Activated CD4-positive, alpha-beta memory T cell treated with anti-CD3 and anti-CD28 coated beads for 36 hours (primary cell): ENCODE data around the gene ALPP. TPM values are rescaled to one million over a fixed set of nuclear protein-coding genes. Genes with fewer than 3 reads are reported as not detected.
"Not testable (repeated sequence)": the region's sequence is repeated elsewhere in the genome, so short reads cannot be mapped to it uniquely, and the experiment has no call there.

Experiments
- CTCF ChIA-PET: fragments of 350-600 bp; sonication (Branson Sonifier 250); formaldehyde crosslinking; loops from one replicate; lab custom pipeline; 2021; ENCODE audit warnings: antibody characterized with exemption, inconsistent platforms; lab: Charles Lee
- POLR2A ChIA-PET: fragments of 350-600 bp; sonication (Branson Sonifier 250); formaldehyde crosslinking; loops from one replicate; lab custom pipeline; 2021; ENCODE audit warnings: antibody characterized with exemption; lab: Charles Lee
- DNase-seq: peaks from one replicate; pipeline ENCODE4 v3.0.0-alpha.2; 2020
- H3K27ac Mint-ChIP-seq: one replicate; pipeline ENCODE4 v1.8.0; 2021; ENCODE audit warnings: mixed read lengths
- H3K27me3 Mint-ChIP-seq: one replicate; pipeline ENCODE4 v1.8.0; 2021; ENCODE audit warnings: mixed read lengths
- H3K36me3 Mint-ChIP-seq: one replicate; pipeline ENCODE4 v1.8.0; 2021; ENCODE audit warnings: mixed read lengths
- H3K4me1 Mint-ChIP-seq: one replicate; pipeline ENCODE4 v1.8.0; 2021; ENCODE audit warnings: low read depth, mixed read lengths
- H3K4me3 Mint-ChIP-seq: one replicate; pipeline ENCODE4 v1.8.0; 2021; ENCODE audit warnings: mild to moderate bottlenecking, mixed read lengths
- H3K9me3 Mint-ChIP-seq: one replicate; pipeline ENCODE4 v1.8.0; 2021; ENCODE audit warnings: mixed read lengths
- intact Hi-C: fragments of 100-400 bp; cut with micrococcal nuclease; formaldehyde crosslinking; loops from one replicate; pipeline ENCODE4 v1.15.1; 2023
- total RNA-seq, 2 experiments: library from RNA; stranded (reverse); gene quantifications; one replicate each; pipeline ENCODE4 v1.2.3, GENCODE V29; 2021

Gene ALPP
- total RNA-seq, 2 experiments from 2014 or later, result not detected

DNA sequence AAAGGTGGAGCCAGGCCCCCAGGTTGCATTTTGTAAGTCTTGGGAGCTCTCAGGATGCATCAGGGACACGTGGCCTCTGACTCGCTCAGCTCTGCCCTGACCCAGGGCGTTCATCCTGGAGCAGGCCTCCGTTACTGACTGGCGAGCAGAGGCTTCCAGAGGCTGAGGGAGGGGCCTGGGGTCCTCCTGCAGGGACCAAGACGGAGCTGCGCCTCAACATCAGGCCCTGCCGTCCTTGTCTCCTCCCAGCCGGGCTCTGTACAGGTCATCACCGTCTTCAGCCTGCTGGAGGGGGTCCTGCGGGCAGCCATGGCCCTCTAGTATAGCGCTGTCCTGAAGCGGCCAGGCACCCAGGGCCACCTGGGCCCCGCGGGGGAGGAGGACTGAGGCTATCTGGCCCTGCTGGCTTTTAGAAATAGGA is 10.2 kb upstream of the ALPP start:
- no peaks in the 10 kb centered on the region for H3K27me3 Mint-ChIP-seq
- H3K4me3 Mint-ChIP-seq, result no peak overlapping the region
- CTCF ChIA-PET, result no interaction called here
- no peaks in the 10 kb centered on the region for H3K36me3 Mint-ChIP-seq
- no peaks in the 10 kb centered on the region for H3K9me3 Mint-ChIP-seq
- H3K27ac Mint-ChIP-seq, result no peak overlapping the region
- intact Hi-C loops, result no loop called here
- POLR2A ChIA-PET, result no interaction called here
- H3K4me1 Mint-ChIP-seq, result peaks cover 8% of the 10 kb centered on the region
- DNase-seq, result no peak

- Mint-ChIP-seq H3K36me3 (no peaks in the 10 kb centered on the region), H3K4me1 (no peaks in the 10 kb centered on the region), H3K4me3 (no peak overlapping the region), H3K27ac (no peak overlapping the region), H3K27me3 (no peaks in the 10 kb centered on the region), H3K9me3 (no peaks in the 10 kb centered on the region)
- CTCF ChIA-PET, result no interaction called here
- POLR2A ChIA-PET, result no interaction called here
- no peak for DNase-seq
- intact Hi-C loops, result no loop called here
These were observed 9.2 kb upstream of the ALPP start for GRCh38 chr2:232369126-232369951.

DNA sequence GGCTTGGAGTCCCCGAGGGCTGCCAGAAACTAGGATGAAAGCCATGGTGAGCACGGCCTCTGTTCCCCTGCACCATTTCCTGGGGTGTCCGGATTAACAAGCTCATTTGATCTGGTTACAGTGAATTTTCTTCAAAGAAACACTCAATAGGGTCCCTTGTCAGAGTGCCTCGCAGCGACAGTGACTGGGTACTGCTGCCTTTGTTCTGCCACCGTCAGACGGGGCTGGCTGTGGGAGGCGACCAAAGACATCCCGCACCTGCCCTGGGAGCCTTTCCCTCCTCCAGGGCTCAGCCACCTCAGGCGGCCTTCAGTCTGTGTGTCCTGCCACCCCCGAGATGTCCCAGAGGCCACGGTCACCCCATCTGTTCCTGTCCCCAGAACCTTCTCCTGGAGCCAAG is 8.5 kb upstream of the ALPP start:
- H3K27ac Mint-ChIP-seq, H3K4me3 Mint-ChIP-seq, H3K27me3 Mint-ChIP-seq, POLR2A ChIA-PET, H3K36me3 Mint-ChIP-seq, H3K4me1 Mint-ChIP-seq, CTCF ChIA-PET, H3K9me3 Mint-ChIP-seq, DNase-seq, intact Hi-C loops: not testable (repeated sequence)

GRCh38 chr2:232372231-232373208 is 6.0 kb upstream of the ALPP start:
- Mint-ChIP-seq H3K4me3 (no peak overlapping the region), H3K27me3 (no peaks in the 10 kb centered on the region), H3K36me3 (no peaks in the 10 kb centered on the region), H3K27ac (no peak overlapping the region), H3K9me3 (no peaks in the 10 kb centered on the region), H3K4me1 (no peaks in the 10 kb centered on the region)
- intact Hi-C loops, result no loop called here
- POLR2A ChIA-PET, result no interaction called here
- no peak for DNase-seq
- CTCF ChIA-PET, result interaction anchor here (1.1 kb wide), 1 partner anchor 67 kb away, joined by 3 read pairs; no protein-coding TSS in a partner anchor

- H3K27me3 Mint-ChIP-seq, result peaks cover 3% of the 10 kb centered on the region
- H3K9me3 Mint-ChIP-seq, result no peaks in the 10 kb centered on the region
- H3K27ac Mint-ChIP-seq, result no peak overlapping the region
- CTCF ChIA-PET, result interaction anchor here (0.7 kb wide), 1 partner anchor 73 kb away, joined by 4 read pairs; no protein-coding TSS in a partner anchor
- POLR2A ChIA-PET, result no interaction called here
- no peak for DNase-seq
- no peaks in the 10 kb centered on the region for H3K4me1 Mint-ChIP-seq
- intact Hi-C loops, result no loop called here
- H3K4me3 Mint-ChIP-seq, result no peak overlapping the region
- H3K36me3 Mint-ChIP-seq, result no peaks in the 10 kb centered on the region
These were observed 4.2 kb upstream of the ALPP start for GRCh38 chr2:232374356-232374755.

DNA sequence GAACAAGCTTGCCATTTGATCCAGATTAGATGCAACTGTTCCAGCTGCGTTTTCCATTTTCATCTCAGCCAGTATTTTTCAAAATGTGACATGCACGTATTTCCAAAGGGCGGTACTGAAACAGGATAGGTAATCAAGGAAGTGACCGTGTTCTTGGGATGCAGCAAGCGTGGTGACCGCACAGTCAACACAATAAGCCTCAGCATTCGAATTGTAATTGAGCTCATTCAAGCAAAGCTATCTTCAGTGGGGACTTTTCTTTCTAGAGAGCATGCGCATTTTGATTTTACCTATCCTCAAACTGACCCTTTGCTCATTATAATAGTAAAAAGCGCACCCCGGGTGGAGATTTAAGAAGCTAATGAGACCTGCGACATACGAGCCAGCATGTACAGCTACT is 3.4 kb upstream of the ALPP start:
- CTCF ChIA-PET, result no interaction called here

GRCh38 chr2:232376260-232376659 is 2.3 kb upstream of the ALPP start:
- H3K36me3 Mint-ChIP-seq, result no peaks in the 10 kb centered on the region
- DNase-seq, result no peak
- no peak overlapping the region for H3K4me3 Mint-ChIP-seq
- no peaks in the 10 kb centered on the region for H3K9me3 Mint-ChIP-seq
- ChIA-PET CTCF (no interaction called here), POLR2A (no interaction called here)
- no peak overlapping the region for H3K27ac Mint-ChIP-seq
- H3K4me1 Mint-ChIP-seq, result no peaks in the 10 kb centered on the region
- peaks cover 3% of the 10 kb centered on the region for H3K27me3 Mint-ChIP-seq
- intact Hi-C loops, result no loop called here

More for the DNA sequence above, 3.4 kb upstream of the ALPP start:
- Mint-ChIP-seq H3K27ac (no peak overlapping the region), H3K4me1 (no peaks in the 10 kb centered on the region), H3K9me3 (no peaks in the 10 kb centered on the region), H3K27me3 (peaks cover 3% of the 10 kb centered on the region), H3K36me3 (no peaks in the 10 kb centered on the region), H3K4me3 (no peak overlapping the region)
- intact Hi-C loops, result no loop called here
- POLR2A ChIA-PET, result no interaction called here
- DNase-seq, result no peak

DNA sequence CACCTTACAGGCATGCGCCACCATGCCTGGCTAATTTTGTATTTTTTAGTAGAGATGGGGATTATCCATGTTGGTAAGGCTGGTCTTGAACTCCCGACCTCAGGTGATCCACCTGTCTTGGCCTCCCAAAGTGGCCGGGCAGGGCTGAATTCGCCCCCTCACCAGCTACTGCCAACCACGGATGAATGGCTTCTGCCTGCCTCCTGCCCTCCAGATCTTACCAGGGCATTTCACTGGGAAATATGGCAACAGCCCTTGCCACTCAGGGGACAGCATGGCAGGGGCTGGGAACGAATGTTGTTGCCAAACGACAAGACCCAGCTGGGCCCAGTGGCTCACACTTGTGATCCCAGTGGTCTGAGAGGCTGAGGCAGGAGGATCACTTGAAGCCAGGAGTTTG is 1.8 kb upstream of the ALPP start:
- intact Hi-C loops, result no loop called here
- ChIA-PET CTCF (no interaction called here), POLR2A (no interaction called here)
- no peak overlapping the region for H3K27ac Mint-ChIP-seq
- no peaks in the 10 kb centered on the region for H3K4me1 Mint-ChIP-seq
- H3K36me3 Mint-ChIP-seq, result no peaks in the 10 kb centered on the region
- DNase-seq, result no peak
- H3K4me3 Mint-ChIP-seq, result no peak overlapping the region
- H3K9me3 Mint-ChIP-seq, result no peaks in the 10 kb centered on the region
- H3K27me3 Mint-ChIP-seq, result peaks cover 3% of the 10 kb centered on the region

DNA sequence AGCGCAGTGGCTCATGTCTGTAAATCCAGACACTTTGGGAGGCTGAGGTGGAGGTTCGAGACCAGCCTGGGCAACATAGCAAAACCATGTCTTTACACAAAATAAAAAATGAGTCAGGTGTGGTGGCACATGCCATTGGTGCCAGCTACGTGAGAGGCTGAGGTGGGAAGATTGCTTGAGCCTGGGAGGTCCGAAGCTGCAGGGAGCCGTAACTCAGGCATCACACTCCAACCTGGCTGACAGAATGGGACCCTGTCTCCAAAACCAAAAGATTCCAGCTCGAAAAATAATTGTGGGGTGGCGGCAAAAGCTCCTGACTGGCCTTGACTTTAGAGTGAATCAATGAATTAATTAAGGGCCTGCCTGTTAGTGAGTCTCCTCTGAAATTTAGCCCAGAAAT is 1.2 kb upstream of the ALPP start:
- intact Hi-C loops, result no loop called here
- ChIA-PET POLR2A (no interaction called here), CTCF (no interaction called here)

GRCh38 chr2:232377841-232378734 is 463 bp upstream of the ALPP start:
- ChIA-PET POLR2A (no interaction called here), CTCF (no interaction called here)
- Mint-ChIP-seq H3K27ac (no peak overlapping the region), H3K36me3 (no peaks in the 10 kb centered on the region), H3K4me1 (no peaks in the 10 kb centered on the region), H3K27me3 (peaks cover 9% of the 10 kb centered on the region), H3K4me3 (no peak overlapping the region), H3K9me3 (no peaks in the 10 kb centered on the region)
- no peak for DNase-seq
- intact Hi-C loops, result no loop called here

More for the DNA sequence above, 1.2 kb upstream of the ALPP start:
- Mint-ChIP-seq H3K27ac (no peak overlapping the region), H3K4me1 (no peaks in the 10 kb centered on the region), H3K9me3 (no peaks in the 10 kb centered on the region), H3K36me3 (no peaks in the 10 kb centered on the region), H3K27me3 (peaks cover 5% of the 10 kb centered on the region), H3K4me3 (no peak overlapping the region)
- no peak for DNase-seq

- H3K4me1 Mint-ChIP-seq, H3K27ac Mint-ChIP-seq, H3K9me3 Mint-ChIP-seq, DNase-seq, H3K4me3 Mint-ChIP-seq, H3K36me3 Mint-ChIP-seq, intact Hi-C loops, POLR2A ChIA-PET, CTCF ChIA-PET: not testable (repeated sequence)
- peaks cover 22% of the 10 kb centered on the region for H3K27me3 Mint-ChIP-seq
These were observed 1.3 kb downstream of the ALPP start for GRCh38 chr2:232379610-232380590.
